ENCODE measurements around the gene MYO15A.

MYO15A gene

GRCh38 chr17:18159551-18160120, 51.1 kb downstream of the MYO15A start:
- DNase-seq = no peak

- DNase-seq = no peak
Measured at GRCh38 chr17:18160128-18160856, 51.7 kb downstream of the MYO15A start.

- no peak for DNase-seq
Measured at GRCh38 chr17:18161207-18162145, 52.9 kb downstream of the MYO15A start.

- no peak for DNase-seq
Measured at GRCh38 chr17:18163547-18163946, 55.0 kb downstream of the MYO15A start.

- DNase-seq = peak; percentile 7
Measured at GRCh38 chr17:18166894-18167293, 58.3 kb downstream of the MYO15A start.

- no peak for DNase-seq
Measured at GRCh38 chr17:18167421-18167820, 58.9 kb downstream of the MYO15A start.

GRCh38 chr17:18172531-18173278, 64.1 kb downstream of the MYO15A start:
- no peak for DNase-seq

- no peak for DNase-seq
Measured at GRCh38 chr17:18173740-18174139, 65.2 kb downstream of the MYO15A start.

GRCh38 chr17:18176176-18176575, 67.6 kb downstream of the MYO15A start:
- no peak for DNase-seq

GRCh38 chr17:18177133-18177532, 68.6 kb downstream of the MYO15A start:
- DNase-seq = no peak

- no peak for DNase-seq
Measured at GRCh38 chr17:18177722-18178121, 69.2 kb downstream of the MYO15A start.

- no peak for DNase-seq
Measured at GRCh38 chr17:18179196-18179595, 70.6 kb downstream of the MYO15A start.

GRCh38 chr17:18179804-18180203, 71.2 kb downstream of the MYO15A start:
- no peak for DNase-seq

- no peak for DNase-seq
Measured at GRCh38 chr17:18181358-18181757, 72.8 kb downstream of the MYO15A start.

GRCh38 chr17:18182110-18182977, 73.8 kb downstream of the MYO15A start:
- no peak for DNase-seq

- peak; percentile 75 for DNase-seq
Measured at GRCh38 chr17:18182978-18183333, 74.4 kb downstream of the MYO15A start.

- DNase-seq = peak; percentile 99
Measured at GRCh38 chr17:18183334-18184142, 75.0 kb downstream of the MYO15A start, which contains the start of gene ALKBH5. Gene ALKBH5 (plus strand): TSS chr17:18183828. CDS start chr17:18184244, 416 bp downstream.

GRCh38 chr17:18184143-18185031, 75.8 kb downstream of the MYO15A start:
- DNase-seq = no peak

GRCh38 chr17:18185391-18185790, 76.8 kb downstream of the MYO15A start:
- no peak for DNase-seq
